Measurements from ENCODE around the gene SLF2.

SLF2 gene

GRCh38 chr10:101005869-101006567, 93.3 kb downstream of the SLF2 start:
- Histone ChIP-seq H3K36me3 (ENCODE audit: control insufficient read depth, insufficient read depth, low read length) (peaks cover 4% of the 10 kb centered on the region), H3K27me3 (replicated peaks; ENCODE audit: control insufficient read depth, insufficient read depth, low read length) (no peaks in the 10 kb centered on the region), H3K4me3 (replicated peaks; ENCODE audit: low read depth, low read length) (no peak overlapping the region)
- no peak for TF ChIP-seq CTCF (IDR thresholded peaks at IDR 0.05; ENCODE audit: insufficient read depth, low read length, poor library complexity, severe bottlenecking)
- no peak for DNase-seq (ENCODE audit: extremely low read depth, insufficient read length)

- H3K27me3 ChIP-seq (replicated peaks; ENCODE audit: control insufficient read depth, insufficient read depth, low read length) = no peaks in the 10 kb centered on the region
- DNase-seq (ENCODE audit: extremely low read depth, insufficient read length) = no peak
- peaks cover 4% of the 10 kb centered on the region for H3K36me3 ChIP-seq (ENCODE audit: control insufficient read depth, insufficient read depth, low read length)
- no peak overlapping the region for H3K4me3 ChIP-seq (replicated peaks; ENCODE audit: low read depth, low read length)
- no peak for TF ChIP-seq CTCF (IDR thresholded peaks at IDR 0.05; ENCODE audit: insufficient read depth, low read length, poor library complexity, severe bottlenecking)
Observed at GRCh38 chr10:101006593-101007098, 93.9 kb downstream of the SLF2 start.

- H3K27me3 ChIP-seq (replicated peaks; ENCODE audit: control insufficient read depth, insufficient read depth, low read length) = no peaks in the 10 kb centered on the region
- H3K4me3 ChIP-seq (replicated peaks; ENCODE audit: low read depth, low read length) = no peak overlapping the region
- peaks cover 4% of the 10 kb centered on the region for H3K36me3 ChIP-seq (ENCODE audit: control insufficient read depth, insufficient read depth, low read length)
- no peak for TF ChIP-seq CTCF (IDR thresholded peaks at IDR 0.05; ENCODE audit: insufficient read depth, low read length, poor library complexity, severe bottlenecking)
- DNase-seq (ENCODE audit: extremely low read depth, insufficient read length) = no peak
Observed at GRCh38 chr10:101007099-101007711, 94.4 kb downstream of the SLF2 start.

- no peak overlapping the region for H3K4me3 ChIP-seq (replicated peaks; ENCODE audit: low read depth, low read length)
- DNase-seq (ENCODE audit: extremely low read depth, insufficient read length) = no peak
- peaks cover 4% of the 10 kb centered on the region for H3K36me3 ChIP-seq (ENCODE audit: control insufficient read depth, insufficient read depth, low read length)
- no peaks in the 10 kb centered on the region for H3K27me3 ChIP-seq (replicated peaks; ENCODE audit: control insufficient read depth, insufficient read depth, low read length)
- TF ChIP-seq CTCF (IDR thresholded peaks at IDR 0.05; ENCODE audit: insufficient read depth, low read length, poor library complexity, severe bottlenecking) = no peak
Observed at GRCh38 chr10:101007915-101008822, 95.4 kb downstream of the SLF2 start.

GRCh38 chr10:101008823-101009423, 96.2 kb downstream of the SLF2 start:
- TF ChIP-seq CTCF (IDR thresholded peaks at IDR 0.05; ENCODE audit: insufficient read depth, low read length, poor library complexity, severe bottlenecking) = no peak
- no peaks in the 10 kb centered on the region for H3K27me3 ChIP-seq (replicated peaks; ENCODE audit: control insufficient read depth, insufficient read depth, low read length)
- H3K36me3 ChIP-seq (ENCODE audit: control insufficient read depth, insufficient read depth, low read length) = no peaks in the 10 kb centered on the region; the same call in none of the 2 replicates
- DNase-seq (ENCODE audit: extremely low read depth, insufficient read length) = no peak
- no peak overlapping the region for H3K4me3 ChIP-seq (replicated peaks; ENCODE audit: low read depth, low read length)

Measured in GM06990 (cell line).